ENCODE data around the gene NMNAT1.
"Not testable (repeated sequence)": the region's sequence is repeated elsewhere in the genome, so short reads cannot be mapped to it uniquely, and the experiment has no call there.

NMNAT1 gene

DNA sequence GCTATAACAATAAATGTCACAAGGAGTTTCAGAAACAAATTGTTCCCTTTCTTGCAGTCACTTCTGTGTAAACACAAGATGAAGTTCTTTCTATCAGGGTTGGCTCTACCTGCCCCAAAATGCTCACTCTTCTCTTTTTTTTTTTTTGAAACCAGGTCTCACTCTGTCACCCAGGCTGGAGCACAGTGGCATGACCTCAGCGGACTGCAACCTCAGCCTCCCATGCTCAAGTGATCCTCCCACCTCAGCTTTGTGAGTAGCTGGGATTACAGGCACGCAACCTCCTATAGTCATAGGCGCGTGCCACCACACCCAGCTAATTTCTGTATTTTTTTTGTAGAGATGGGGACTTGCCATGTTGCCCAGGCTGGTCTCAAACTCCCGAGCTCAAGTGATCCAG, 22.7 kb upstream of the NMNAT1 start:
- no peak for DNase-seq (ENCODE audit: low spot score)

DNA sequence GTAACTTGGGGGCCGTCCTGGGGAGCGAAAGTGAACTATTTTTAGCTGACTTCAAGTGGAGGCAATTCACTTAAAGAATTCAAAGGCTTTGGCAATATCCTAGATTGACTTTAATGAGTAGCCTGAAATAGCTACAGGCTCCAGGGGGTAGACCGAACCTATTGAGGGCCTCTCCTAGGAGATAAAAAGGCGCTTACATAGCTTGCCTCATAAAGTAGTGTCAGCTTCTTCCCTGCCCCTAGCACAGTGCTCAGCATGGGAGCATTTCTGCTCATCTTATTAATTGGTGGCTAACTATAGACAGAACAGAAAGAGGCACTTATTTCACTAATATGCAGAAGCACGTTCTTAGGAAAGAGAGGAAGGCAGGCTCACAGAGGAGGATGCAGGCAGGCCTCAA, 20.9 kb upstream of the NMNAT1 start:
- DNase-seq (ENCODE audit: low spot score), result peak; percentile 92

DNA sequence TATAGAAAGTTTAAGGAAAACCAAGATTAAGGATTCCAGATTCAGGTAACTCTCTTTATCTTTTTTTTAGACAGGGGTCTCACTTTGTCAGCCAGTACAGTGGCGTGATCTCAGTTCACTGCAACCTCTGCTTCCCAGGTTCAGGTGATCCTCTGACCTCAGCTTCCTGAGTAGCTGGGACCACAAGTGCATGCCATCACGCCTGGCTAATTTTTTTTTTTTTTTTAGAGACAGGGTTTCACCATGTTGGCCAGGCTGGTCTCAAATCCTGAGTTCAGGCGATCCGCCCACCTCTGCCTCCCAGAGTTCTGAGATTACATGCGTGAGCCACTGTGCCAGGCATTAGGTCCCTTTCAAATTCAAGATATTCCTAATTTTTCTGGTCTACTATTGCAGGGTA, 16.0 kb upstream of the NMNAT1 start:
- DNase-seq (ENCODE audit: low spot score), result peak; percentile 74

DNA sequence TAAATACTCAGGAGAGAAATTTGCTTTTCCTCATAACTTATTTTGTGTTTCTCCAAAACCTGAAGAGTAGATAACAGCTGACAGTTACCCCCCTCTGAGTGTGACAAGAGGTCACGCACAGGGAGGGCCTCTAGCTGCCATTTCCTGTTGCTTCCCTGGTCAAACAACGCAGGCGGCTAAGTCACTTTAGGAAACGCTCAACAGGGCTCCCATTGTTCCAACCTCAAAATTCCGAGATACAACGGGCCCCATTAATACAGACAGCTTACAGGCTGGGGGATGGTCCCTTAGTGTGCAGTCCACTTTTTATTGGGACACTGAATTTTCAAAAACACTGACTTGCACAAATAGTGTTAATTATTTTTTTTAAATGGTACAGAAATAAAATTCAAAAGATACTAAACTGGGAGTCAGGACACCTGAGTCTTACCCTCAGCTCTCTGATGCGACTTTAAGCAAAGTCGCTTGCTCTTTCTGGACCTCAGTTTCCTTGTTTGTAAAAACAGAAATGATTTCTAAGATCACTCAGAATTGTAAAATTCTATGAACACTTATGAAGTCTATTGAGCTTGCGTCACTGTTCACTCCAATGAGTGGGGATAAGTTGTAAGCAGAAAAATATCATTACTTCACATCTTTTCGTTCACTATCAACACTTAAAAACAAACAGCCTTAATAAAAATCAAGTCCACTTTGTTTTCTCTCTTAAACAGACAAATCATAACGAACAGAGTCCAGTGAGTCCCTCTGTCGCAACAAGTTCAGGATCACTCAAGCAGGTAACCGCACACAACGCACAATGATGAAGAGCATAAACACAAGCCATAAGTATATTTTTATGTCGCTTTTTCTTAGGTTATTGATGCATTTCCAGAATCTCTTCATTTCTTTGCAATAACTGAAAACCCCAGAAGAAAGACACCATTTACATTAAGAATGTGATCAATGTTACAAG, 13.6 kb upstream of the NMNAT1 start:
- no peak for DNase-seq (ENCODE audit: low spot score)

DNA sequence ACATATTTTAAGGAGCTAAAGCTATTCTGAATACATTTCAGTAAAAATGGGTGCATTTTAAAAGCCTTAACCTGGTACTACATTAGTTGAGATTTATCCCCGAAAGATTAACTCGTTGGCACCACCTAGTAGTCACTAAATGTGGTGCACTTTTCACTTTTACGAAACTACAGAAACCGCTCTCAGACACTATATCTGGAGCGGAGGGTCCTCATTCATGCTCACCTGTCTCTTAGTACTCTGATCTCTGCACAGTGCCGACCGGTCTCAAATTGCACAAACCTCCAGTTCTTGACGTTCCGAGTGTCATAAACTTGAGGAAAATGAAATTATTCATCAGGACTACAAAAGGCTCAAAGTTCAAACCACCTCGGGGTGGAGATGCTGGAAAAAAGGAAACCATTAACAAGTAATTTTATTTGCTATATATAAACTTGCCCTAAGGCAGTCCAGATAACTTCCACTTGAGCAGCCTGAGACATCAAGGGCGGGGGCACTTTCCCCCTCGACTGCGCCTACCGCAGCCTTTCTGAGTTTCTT, 806 bp upstream of the NMNAT1 start:
- peak; percentile 69 for DNase-seq (ENCODE audit: low spot score)

DNA sequence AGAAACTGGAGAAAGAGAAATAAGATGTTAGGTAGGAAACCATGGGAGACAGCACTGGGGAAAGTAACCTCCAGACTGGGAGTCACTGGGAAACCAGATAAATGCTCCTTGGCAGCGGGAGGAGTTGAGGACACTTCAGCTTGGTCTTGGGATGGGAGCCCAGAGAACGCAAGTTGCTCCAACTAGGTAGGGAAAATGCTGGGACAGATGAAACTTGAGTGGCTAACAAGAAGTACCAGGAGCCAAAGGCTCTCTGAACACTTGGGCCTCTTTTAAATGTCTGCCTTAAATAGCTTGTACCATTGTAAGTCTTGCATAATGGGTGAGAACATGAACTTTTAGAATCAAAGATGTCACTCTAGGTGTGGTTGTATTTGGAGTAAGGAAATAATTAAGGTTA, 3.0 kb downstream of the NMNAT1 start:
- no peak for DNase-seq (ENCODE audit: low spot score)

DNA sequence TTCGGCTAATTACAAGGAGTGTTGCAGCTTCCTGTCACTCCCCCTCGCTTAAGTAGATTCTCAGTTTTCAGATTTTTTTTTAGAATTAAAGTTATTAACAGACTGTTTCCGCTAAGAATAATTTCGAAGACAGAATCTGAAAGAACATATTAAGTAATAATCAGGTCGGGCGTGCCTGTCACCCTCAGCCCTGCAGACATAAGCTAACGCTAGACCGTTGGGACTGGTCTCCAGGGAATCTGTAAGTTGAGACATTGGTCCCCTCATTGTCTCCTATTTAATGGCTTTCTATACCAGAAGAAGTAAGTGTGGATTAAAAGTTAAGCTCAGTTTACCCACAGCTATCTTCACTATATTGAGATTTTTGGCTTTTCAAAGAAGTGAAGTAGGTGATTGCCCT, 14.5 kb downstream of the NMNAT1 start:
- no peak for DNase-seq (ENCODE audit: low spot score)

DNA sequence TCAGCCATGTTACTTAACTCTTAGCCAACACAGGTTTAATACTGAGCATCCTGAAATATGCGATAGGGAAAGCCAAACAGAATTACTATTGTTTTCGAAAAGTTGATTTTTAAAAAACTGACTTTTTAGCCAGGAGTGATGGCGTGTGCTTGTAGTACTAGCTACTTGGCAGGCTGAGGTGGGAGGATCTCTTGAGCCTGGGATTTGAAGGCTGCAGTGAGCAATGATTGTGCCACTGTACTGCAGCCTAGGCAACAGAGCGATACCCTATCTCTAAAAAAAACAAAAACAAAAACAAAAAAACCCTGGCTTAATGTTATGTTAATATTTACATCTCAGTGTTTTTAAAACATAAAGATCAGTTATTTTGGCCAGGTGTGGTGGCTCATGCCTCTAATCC, 16.7 kb downstream of the NMNAT1 start:
- DNase-seq (ENCODE audit: low spot score), result no peak

DNA sequence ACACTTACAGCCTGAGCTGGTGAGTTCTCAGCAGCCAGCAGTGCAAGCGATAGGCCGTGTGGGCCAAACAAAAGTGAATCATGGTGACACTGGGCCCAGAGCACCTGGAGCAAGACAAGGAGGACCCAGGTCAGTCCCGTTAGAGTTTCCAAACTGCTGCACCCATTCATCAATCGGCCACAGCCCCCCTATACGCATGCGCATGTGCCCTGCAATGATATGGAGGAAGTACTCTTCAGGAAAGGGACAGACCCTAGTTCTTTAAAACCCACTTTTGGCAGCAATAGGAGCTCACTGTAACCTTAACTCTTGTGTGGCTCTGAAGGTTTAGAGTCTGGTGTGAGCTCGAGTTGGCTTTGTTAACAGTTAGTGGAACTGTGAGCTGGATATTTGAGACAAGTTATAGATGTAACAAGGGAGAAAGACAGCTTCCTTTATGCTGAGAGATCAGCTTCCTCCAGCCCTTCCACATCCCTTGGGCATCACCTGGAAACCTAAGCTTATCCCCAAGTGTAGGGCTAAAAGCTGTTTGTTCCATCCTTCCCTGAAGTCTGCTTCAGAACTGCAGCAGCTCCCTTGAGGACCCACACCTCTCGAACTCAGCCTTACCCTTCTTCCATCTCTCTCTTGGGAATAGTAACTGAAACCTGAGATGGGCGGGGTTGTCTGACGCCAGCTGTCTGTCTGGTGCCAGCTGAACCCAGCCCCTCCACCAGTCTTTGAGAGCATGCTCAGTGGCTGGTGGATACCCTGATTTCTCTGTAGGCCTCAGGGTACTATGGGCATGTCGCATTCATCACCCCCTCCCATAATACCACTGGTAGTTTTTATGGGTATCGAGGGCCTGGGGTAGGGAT, 17.7 kb downstream of the NMNAT1 start:
- peak; percentile 31 for DNase-seq (ENCODE audit: low spot score)

DNA sequence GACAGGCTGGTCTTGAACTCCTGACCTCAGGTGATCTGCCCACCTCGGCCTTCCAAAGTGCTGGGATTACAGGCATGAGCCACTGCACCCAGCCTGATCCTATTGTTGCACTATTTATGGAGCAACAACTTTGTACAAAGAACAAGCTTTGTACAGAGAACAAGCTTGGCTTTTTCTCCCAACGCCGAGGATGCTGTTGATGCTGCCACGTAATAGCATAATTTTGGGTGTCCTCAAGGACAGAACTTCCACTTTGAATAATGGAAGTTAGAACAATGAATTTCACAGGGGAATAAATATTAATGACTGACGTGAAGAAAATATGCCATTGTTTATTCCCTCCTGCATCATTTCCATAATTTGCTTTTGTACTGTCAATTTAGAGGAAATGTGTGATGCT, 41.0 kb downstream of the NMNAT1 start:
- DNase-seq (ENCODE audit: low spot score), result no peak

DNA sequence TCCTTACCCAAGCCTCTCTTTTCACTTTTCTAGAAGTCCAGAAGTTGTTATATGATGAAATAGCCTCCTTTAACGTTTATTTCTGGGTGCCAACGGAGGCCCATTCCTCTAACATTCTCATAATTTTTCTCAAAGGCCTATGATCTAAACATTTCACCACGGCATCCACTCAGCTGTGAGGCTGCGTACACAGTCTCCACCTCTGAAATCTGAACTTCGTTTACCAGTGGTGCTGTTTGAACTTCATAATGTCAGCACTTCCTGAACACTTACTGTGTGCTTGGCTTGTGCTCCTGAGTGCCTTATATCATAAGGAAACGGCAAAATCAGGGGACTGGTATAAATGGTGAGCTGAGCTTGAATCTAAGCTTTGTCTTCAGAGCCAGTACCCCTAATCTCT, 41.7 kb downstream of the NMNAT1 start:
- DNase-seq (ENCODE audit: low spot score), result no peak

DNA sequence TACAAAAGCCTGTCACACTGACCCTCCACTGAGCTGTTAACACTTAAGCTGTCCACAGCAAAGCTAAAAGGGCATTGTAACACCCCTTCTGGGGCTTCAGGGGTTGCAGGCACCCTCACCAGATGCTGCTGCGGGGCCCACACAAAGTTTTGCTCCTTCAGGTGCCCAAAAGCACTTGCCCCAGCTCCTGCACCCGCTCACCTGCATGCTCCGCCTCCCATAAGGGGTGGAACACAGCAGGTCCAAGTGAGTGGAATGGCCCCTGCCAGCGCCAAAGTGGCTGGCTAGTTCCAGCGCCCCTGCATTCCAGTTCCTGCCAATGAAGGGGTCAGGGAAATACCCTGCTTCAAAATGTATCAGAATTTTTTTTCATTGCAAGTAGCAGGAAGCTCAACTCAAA, 46.5 kb downstream of the NMNAT1 start:
- no peak for DNase-seq (ENCODE audit: low spot score)

DNA sequence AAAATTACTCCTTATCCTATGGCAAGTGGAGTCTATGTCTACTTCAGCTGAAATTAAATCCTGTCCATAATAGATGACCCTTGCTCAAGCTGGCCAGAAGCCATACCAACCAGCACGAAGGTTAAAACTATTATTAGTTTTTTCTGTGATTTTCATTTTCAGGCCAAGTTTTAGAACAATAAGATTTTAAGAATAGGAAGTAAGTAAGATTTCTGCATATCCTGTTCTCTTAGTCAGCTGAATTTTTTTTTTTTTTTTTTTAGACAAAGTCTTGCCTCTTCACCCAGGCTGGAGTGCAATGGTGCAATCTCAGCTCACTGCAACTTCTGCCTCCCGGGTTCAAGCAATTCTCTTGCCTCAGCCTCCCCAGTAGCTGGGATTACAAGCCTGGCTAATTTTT, 47.7 kb downstream of the NMNAT1 start:
- no peak for DNase-seq (ENCODE audit: low spot score)

DNA sequence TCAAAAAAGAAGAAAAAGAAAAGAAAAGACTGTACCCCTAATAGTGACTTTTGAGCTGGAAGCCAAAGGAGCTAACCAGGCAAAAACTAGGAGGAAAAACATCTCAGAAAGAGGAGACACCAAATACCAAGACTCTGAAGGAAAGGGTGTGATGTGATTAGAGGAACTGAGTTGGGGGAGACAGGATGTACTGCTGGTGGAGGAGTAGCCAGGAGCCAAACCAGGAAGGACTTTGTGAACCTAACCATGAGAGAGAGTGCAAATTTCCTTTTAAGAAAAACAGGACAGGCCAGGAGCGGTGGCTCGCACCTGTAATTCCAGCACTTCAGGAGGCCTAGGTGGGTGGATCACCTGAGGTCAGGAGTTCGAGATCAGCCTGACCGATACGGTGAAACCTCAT, 49.6 kb downstream of the NMNAT1 start:
- DNase-seq (ENCODE audit: low spot score), result no peak

DNA sequence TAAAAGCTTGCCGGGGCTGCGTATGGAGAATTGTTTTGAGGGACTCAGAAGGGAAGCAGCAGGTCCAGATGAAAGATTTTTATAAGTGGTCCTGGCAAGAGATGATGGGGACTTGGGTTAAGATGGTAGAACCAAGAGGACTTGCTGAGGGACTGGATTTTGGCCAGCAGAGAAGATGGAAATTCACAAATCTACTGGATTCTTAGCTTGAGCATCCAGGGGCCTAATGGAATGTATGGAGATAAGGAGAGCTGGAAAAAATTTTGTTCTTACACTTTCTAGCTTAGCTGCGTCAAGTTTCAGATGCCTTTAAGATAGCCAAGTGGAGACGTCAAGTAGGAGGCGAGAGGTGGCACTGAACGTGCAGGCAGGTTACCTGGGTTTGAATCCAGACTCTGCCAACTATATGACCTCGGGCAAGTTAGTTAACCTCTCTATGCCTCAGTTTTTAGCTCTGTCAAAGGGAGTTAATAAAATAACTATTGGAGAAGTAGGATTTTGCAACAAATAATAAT, 50.3 kb downstream of the NMNAT1 start:
- no peak for DNase-seq (ENCODE audit: low spot score)

DNA sequence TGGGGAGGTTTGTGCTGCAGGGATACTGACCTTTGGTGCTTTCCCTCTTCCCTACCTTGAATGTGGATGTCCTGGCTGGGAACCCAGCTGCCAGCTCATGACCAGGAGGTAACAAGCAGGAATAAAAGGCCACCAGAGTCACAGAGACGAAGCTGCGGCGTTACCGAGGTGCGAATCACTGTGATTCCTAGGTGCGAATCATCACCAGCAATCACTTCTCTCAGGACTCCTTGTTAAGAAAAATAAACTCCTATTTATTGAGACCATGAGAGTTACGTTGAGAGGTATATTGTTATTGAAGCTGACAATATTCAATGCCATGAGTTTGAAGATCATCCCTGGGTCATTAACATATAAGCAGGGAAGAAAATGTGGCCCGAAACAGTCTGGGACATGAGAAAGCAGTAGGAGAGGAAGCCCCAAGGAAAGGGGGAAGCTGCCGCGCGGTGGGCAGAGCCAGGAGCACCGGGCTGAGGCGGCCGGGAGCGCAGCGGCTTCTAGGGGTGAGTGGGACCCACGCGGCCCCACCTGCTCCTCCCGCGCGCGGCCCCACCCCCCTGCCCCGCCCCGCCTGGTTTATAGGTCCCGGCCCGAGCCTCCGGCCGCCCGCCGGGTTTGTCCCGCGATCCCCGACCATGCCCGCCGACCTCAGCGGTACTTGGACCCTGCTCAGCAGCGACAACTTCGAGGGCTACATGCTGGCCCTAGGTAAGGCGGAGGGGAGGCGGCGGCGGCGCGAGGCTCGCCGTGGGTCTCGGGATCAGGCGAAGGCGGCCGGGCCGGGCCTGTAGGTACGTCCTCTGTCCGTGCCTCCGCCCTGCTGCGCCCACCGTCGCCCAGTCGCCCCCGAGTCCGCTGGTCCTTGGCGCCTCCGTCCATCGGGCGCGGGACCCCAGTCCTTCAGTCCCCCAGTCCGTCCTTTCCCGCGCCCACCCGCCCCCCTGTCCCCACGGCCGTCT, 53.6 kb downstream of the NMNAT1 start, which contains the start of gene RBP7:
TSS of gene RBP7 (plus strand) at position 605 of the 959 bp plus-strand sequence. CDS start at position 636, 31 bp downstream.
- DNase-seq (ENCODE audit: low spot score), result no peak

DNA sequence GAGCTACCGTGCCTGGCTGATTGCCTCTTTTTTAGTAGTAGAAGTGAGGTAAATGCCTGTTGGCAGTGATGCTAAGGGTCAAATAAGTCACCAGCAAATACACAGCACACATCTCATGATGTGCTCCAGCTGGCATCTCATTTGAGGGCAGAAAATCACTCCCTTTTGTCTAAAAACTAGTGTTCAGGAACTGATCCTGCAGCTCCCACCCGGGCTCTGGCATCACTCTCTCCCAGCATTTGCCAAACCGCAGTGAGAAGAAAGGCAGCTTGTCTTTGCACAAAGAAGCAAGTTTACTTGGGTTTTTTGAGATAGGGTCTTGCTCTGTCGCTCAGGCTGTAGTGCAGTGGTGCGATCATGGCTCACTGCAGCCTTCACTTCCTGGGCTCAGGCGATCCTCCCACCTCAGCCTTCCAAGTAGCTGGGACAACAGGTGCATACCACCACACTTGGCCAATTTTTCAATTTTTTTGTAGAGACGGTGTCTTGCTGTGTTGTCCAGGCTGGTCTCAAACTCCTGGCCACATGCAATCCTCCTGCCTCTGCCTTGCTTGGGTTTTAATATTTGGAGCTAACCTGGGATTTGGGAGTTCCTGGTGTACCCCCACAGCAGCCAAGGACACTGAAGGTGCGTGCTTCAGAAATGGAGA, 57.9 kb downstream of the NMNAT1 start:
- DNase-seq (ENCODE audit: low spot score), result no peak

DNA sequence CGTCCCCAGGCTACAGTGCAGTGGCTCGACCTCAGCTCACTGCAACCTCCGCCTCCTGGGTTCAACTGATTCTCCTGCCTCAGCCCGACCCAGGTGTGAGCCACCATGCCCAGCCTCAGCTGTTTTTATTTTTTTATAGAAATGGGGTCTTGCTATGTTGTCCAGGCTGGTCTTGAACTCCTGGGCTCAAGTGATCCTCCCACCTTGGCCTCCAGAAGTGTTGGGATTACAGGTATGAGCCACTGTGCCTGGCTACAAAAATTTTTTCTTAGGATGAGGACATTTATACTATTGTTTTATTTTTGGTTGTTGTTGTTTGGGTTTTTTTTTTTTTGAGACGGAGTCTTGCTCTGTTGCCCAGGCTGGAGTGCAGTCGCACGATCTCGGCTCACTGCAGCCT, 62.0 kb downstream of the NMNAT1 start:
- not testable (repeated sequence) for DNase-seq (ENCODE audit: low spot score)

DNA sequence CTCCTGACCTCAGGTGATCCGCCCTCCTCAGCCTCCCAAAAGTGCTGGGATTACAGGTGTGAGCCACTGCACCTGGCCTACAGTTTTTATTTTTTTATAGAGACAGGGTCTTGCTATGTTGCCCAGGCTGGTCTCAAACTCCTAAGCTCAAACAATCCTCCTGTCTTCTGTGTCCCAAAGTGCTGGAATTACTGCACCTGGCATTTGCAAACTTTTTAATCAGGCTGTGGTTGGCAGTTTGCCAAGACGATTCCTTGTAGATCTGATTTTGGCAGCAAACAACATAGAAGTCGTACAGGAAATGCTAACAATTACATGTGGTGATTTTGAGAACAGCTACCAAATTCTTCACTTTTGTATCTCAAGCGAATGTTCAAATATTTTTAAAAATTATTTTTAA, 63.9 kb downstream of the NMNAT1 start:
- DNase-seq (ENCODE audit: low spot score), result no peak

DNA sequence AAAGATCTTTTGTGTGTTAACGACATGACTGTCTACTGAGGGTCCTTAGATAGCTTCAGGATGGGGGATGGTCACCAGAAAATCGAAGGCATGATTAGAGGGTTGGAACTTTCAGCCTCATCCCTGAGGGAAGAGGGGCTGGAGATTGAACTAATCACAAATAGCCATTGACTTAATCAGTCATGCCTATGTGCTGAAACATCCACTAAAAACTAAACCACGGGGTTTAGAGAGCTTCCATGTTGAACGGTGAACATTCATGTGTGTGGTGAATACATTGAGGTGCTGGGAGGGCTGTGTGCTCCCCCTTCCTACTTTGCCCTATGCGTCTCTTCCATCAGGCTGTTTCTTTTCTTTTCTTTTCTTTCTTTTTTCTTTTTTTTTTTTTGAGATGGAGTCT, 70.7 kb downstream of the NMNAT1 start:
- DNase-seq (ENCODE audit: low spot score), result no peak

DNA sequence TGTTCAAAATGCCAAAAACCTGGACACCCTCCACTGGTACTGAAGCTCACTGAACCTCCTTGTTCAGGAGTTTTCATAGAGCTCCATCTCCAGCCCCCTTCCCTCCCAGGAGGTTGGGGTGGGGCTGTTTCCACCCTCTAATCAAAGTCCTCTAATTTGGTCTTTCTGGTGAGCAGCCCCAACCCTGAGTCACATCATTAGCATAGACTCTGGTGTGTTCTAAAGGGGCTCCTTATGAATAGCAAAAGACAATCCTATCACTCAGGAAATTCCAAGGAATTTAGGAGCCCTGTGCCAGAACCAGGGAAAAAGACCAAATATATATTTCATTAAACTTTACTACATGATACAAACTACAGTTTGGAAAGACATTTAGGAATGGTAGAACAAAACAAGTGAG, 76.3 kb downstream of the NMNAT1 start:
- no peak for DNase-seq (ENCODE audit: low spot score)

Data from cerebellar cortex (tissue), 1 donor.